GM19395 (cell line): ENCODE data around the gene PDHX.
A peak's percentile ranks its signal among the peaks of the same experiment; 100 is the strongest.
"Not testable (repeated sequence)": the region's sequence is repeated elsewhere in the genome, so short reads cannot be mapped to it uniquely, and the experiment has no call there.

ENCODE experiments used
- ATAC-seq: cut with Tn5 transposase; IDR thresholded peaks from one replicate; pipeline ENCODE4 v1.9.1; 2021; ENCODE audit warnings: mild to moderate bottlenecking, moderate library complexity; ENCODE audit not compliant: unreplicated experiment

The PDHX gene

GRCh38 chr11:35013514-35014233 lies 97.3 kb downstream of the PDHX start:
- ATAC-seq = peak; percentile 43

- ATAC-seq = no peak
Observed at GRCh38 chr11:35014346-35014745, 97.9 kb downstream of the PDHX start.

- no peak for ATAC-seq
Observed at GRCh38 chr11:35015621-35016387, 99.4 kb downstream of the PDHX start.

GRCh38 chr11:35016916-35017315 lies 100.5 kb downstream of the PDHX start:
- no peak for ATAC-seq

GRCh38 chr11:35017528-35018342 lies 101.3 kb downstream of the PDHX start:
- ATAC-seq = no peak

- no peak for ATAC-seq
Observed at GRCh38 chr11:35021589-35021988, 105.2 kb downstream of the PDHX start.

GRCh38 chr11:35023940-35024339 lies 107.5 kb downstream of the PDHX start:
- not testable (repeated sequence) for ATAC-seq

GRCh38 chr11:35028007-35028406 lies 111.6 kb downstream of the PDHX start:
- not testable (repeated sequence) for ATAC-seq

GRCh38 chr11:35029979-35030682 lies 113.7 kb downstream of the PDHX start:
- peak; percentile 84 for ATAC-seq

- ATAC-seq = no peak
Observed at GRCh38 chr11:35030716-35031213, 114.3 kb downstream of the PDHX start.

- ATAC-seq = no peak
Observed at GRCh38 chr11:35031346-35031745, 114.9 kb downstream of the PDHX start.

- ATAC-seq = no peak
Observed at GRCh38 chr11:35031867-35032266, 115.4 kb downstream of the PDHX start.

- ATAC-seq = no peak
Observed at GRCh38 chr11:35033011-35033410, 116.6 kb downstream of the PDHX start.

- no peak for ATAC-seq
Observed at GRCh38 chr11:35034401-35034800, 118.0 kb downstream of the PDHX start.

- ATAC-seq = peak; percentile 50
Observed at GRCh38 chr11:35035894-35036408, 119.5 kb downstream of the PDHX start.

- no peak for ATAC-seq
Observed at GRCh38 chr11:35036639-35037038, 120.2 kb downstream of the PDHX start.

GRCh38 chr11:35038211-35038928 lies 122.0 kb downstream of the PDHX start:
- ATAC-seq = no peak

GRCh38 chr11:35039076-35039475 lies 122.7 kb downstream of the PDHX start:
- ATAC-seq = no peak

- peak; percentile 79 for ATAC-seq
Observed at GRCh38 chr11:35040221-35040942, 124.0 kb downstream of the PDHX start.
